Cardiac muscle cell (in vitro differentiated cells and primary cell): ENCODE results near the gene DHRS4L2. TPM values are rescaled to one million over a fixed set of nuclear protein-coding genes. Genes with fewer than 3 reads are reported as not detected.
"Not testable (repeated sequence)": the region's sequence is repeated elsewhere in the genome, so short reads cannot be mapped to it uniquely, and the experiment has no call there.

Experiments used
- DNase-seq, 2 donors: peaks; one replicate each; pipeline versions ENCODE4 v3.0.0 to v3.0.0-alpha.2; 2010 to 2017; ENCODE audit warnings: low read depth in 1 of 2, low spot score in 1 of 2
- H3K27ac ChIP-seq: fragments of 200-600 bp; sonication (generic); 2 replicates; pipeline ENCODE4 v1.5.1; 2016
- H3K27me3 ChIP-seq: fragments of 200-600 bp; sonication (generic); 2 replicates; pipeline ENCODE4 v1.6.0; 2016; ENCODE audit warnings: control low read depth
- H3K36me3 ChIP-seq: fragments of 200-600 bp; sonication (generic); 2 replicates; pipeline ENCODE4 v1.5.1; 2016; ENCODE audit warnings: control low read depth
- H3K4me1 ChIP-seq: fragments of 200-600 bp; sonication (generic); 2 replicates; pipeline ENCODE4 v1.8.1; 2017; ENCODE audit warnings: low read depth, mild to moderate bottlenecking, mixed run types
- H3K4me3 ChIP-seq: fragments of 200-600 bp; sonication (generic); 2 replicates; pipeline ENCODE4 v1.5.1; 2016; ENCODE audit warnings: mild to moderate bottlenecking
- H3K9me3 ChIP-seq: fragments of 200-600 bp; sonication (generic); 2 replicates; pipeline ENCODE4 v1.5.1; 2017; ENCODE audit warnings: low read depth, mild to moderate bottlenecking, control low read depth
- polyA plus RNA-seq: library from polyadenylated mRNA; unstranded; fragments of >200 nt; fragmentation: Nextera tagmentation; extraction: Ambion mirVana; gene quantifications from 2 replicates; pipeline ENCODE4 v1.2.1, GENCODE V29; 2016
- total RNA-seq: library from RNA; depleted of rRNA; stranded (reverse); fragments of >200 nt; gene quantifications from 2 replicates; pipeline ENCODE4 v1.2.3, GENCODE V29; 2016
- TF ChIP-seq, protein P1 (sequence below): IDR thresholded peaks from 2 replicates; pipeline ENCODE4 v1.5.1; 2012; ENCODE audit warnings: low read depth, mild to moderate bottlenecking, low read length

The DHRS4L2 gene
- total and polyA plus RNA-seq, 2 experiments from 2014 or later: 13.7 to 33.1 TPM

DNA sequence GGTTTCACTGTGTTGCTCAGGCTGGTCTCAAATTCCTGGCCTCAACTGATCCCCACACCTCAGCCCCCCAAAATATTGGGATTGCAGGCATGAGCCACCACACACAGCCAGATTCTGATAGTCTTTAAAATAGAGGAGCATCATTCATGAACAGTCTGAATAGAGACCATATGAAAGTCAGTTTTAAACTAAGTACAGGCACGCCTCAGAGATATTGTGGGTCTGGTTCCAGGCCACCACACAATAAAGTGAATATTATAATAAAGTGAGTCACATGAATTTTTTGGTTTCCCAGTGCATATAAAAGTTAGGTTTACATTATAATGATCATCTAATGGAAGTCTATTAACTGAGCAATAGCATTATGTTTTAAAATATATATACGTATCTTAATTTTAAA is 27.0 kb upstream of the DHRS4L2 start:
- not testable (repeated sequence) for H3K9me3 ChIP-seq, H3K27me3 ChIP-seq, H3K4me1 ChIP-seq, H3K36me3 ChIP-seq, H3K4me3 ChIP-seq, DNase-seq, H3K27ac ChIP-seq

GRCh38 chr14:23969130-23969480 is 19.6 kb upstream of the DHRS4L2 start:
- not testable (repeated sequence) for H3K27ac ChIP-seq, H3K27me3 ChIP-seq, H3K9me3 ChIP-seq, H3K4me1 ChIP-seq, H3K4me3 ChIP-seq, DNase-seq, H3K36me3 ChIP-seq

DNA sequence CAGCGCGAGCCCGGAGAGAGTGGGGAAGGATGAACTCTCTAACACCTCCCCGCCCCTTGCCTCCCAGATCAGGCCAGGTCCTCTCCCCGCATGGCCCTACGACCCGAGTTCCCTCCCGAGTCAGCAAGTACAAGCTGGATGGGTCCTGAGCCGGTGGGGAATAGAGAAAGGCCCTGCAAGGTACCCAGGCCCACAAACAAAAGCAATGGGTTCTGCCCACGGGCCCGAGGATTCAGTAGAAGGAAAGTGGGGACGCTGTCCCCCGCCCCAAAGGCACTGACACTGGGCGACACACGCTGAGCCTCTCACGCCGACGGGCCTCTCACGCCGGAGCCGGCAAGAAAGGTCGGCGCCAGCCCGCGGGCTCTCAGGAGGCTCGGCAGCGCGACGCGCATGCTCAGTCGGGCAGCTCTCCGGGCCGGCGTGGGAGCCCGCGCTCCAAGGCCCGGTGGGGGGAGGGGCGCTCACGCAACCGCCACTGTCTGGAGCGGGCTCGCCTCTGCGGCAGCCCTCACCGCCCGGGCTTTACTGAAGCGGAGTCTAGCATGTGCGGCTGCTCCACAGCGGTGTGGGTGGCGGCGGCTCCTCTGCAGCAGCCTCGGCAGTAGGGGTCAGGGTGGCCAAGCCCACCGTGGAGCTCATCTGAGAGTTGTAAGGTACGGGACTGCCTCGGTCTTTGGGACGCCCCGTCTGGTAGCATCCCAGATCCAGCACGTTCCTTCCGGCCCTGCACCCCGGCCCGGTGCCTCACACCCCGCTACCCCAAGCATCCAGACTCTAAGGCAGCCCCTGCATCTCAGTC is 19.0 kb upstream of the DHRS4L2 start:
- DNase-seq: peak; percentile 5 to 53

DNA sequence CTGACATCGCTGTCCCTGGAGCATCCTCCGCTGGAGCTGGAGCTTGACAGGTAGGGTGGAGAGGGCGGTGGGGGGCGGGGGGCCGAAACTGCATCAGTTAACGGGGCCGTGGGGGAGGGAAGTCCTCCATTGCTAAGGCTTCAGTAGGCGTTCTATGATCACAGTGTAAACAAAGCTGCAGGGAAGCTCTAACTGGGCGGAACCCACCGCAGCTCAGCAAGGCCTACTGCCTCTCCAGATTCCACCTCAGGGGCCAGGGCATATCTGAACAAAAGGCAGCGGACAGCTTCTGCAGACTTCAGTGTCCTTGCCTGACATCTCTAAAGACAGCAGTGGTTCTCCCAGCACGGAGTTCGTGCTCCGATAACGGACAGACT is 18.5 kb upstream of the DHRS4L2 start:
- DNase-seq, H3K36me3 ChIP-seq, H3K4me3 ChIP-seq, H3K9me3 ChIP-seq, H3K4me1 ChIP-seq, H3K27ac ChIP-seq, H3K27me3 ChIP-seq: not testable (repeated sequence)

More for the DNA sequence above, 19.0 kb upstream of the DHRS4L2 start:
- not testable (repeated sequence) for H3K27ac ChIP-seq, H3K4me3 ChIP-seq, H3K9me3 ChIP-seq, H3K27me3 ChIP-seq, H3K4me1 ChIP-seq, H3K36me3 ChIP-seq

GRCh38 chr14:23973178-23973577 is 15.6 kb upstream of the DHRS4L2 start:
- H3K27ac ChIP-seq, H3K9me3 ChIP-seq, H3K36me3 ChIP-seq, H3K4me3 ChIP-seq, DNase-seq, H3K4me1 ChIP-seq, H3K27me3 ChIP-seq: not testable (repeated sequence)

DNA sequence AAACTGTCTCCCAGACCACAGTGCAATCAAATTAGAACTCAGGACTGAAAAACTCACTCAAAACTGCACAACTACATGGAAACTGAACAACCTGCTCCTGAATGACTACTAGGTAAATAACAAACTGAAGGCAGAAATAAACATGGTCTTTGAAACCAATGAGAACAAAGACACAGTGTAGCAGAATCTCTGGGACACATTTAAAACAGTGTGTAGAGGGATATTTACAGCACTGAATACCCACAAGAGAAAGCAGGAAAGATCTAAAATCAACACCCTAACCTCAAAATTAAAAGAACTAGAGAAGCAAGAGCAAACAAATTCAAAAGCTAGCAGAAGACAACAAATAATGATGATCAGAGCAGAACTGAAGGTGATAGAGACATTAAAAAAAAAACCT is 14.7 kb upstream of the DHRS4L2 start:
- H3K9me3 ChIP-seq, H3K27ac ChIP-seq, H3K4me3 ChIP-seq, H3K36me3 ChIP-seq, H3K4me1 ChIP-seq, DNase-seq, H3K27me3 ChIP-seq: not testable (repeated sequence)

GRCh38 chr14:23977208-23977607 is 11.5 kb upstream of the DHRS4L2 start:
- H3K4me3 ChIP-seq, H3K36me3 ChIP-seq, H3K9me3 ChIP-seq, H3K4me1 ChIP-seq, H3K27me3 ChIP-seq, H3K27ac ChIP-seq: not testable (repeated sequence)
- TF ChIP-seq, protein P1, sequence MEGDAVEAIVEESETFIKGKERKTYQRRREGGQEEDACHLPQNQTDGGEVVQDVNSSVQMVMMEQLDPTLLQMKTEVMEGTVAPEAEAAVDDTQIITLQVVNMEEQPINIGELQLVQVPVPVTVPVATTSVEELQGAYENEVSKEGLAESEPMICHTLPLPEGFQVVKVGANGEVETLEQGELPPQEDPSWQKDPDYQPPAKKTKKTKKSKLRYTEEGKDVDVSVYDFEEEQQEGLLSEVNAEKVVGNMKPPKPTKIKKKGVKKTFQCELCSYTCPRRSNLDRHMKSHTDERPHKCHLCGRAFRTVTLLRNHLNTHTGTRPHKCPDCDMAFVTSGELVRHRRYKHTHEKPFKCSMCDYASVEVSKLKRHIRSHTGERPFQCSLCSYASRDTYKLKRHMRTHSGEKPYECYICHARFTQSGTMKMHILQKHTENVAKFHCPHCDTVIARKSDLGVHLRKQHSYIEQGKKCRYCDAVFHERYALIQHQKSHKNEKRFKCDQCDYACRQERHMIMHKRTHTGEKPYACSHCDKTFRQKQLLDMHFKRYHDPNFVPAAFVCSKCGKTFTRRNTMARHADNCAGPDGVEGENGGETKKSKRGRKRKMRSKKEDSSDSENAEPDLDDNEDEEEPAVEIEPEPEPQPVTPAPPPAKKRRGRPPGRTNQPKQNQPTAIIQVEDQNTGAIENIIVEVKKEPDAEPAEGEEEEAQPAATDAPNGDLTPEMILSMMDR: peak; percentile 6
- DNase-seq: peak in 1 of 2 donors; percentile 0

- not testable (repeated sequence) for DNase-seq, H3K27me3 ChIP-seq, H3K9me3 ChIP-seq, H3K27ac ChIP-seq, H3K4me1 ChIP-seq, H3K36me3 ChIP-seq, H3K4me3 ChIP-seq
Observed at GRCh38 chr14:23981951-23982813, 6.5 kb upstream of the DHRS4L2 start.

DNA sequence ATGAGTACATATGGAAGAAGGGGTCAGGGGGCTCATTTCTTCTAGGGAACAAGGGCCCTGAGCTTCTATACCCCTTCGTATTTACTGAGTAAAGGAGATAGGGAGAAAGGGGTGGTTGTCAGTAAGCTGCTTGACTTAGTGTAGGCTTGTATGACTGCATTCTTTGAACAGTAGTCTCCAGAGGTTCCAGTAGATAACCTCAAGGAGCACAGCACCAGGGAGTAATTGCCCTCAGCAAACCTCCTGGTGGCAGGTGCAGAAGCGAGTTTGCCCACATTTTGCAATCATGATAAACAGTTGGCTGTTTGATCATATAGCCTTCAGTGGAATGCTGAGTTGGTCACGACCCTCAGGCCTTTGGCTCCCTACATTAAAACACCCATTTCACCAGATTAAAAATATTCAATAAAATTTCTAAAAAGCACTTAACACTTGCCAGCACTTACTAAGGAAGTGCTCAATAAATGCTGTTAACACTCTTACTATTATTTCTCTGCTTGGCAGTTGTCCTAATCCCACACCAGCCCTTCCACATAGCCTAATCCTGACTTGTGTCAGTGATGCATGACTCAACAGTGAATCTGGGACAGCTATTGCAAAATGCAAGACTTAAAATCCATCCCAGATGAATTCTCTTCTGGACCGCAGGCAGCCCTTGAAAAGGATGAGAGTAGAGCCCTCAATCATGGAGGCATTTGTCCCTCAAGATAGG is 3.7 kb upstream of the DHRS4L2 start:
- TF ChIP-seq, protein P1: no peak
- peak in 1 of 2 donors; percentile 97 for DNase-seq

GRCh38 chr14:23988223-23988606 is 514 bp upstream of the DHRS4L2 start:
- DNase-seq, H3K27me3 ChIP-seq, H3K27ac ChIP-seq, H3K4me1 ChIP-seq, H3K36me3 ChIP-seq, H3K4me3 ChIP-seq, H3K9me3 ChIP-seq: not testable (repeated sequence)

More for the DNA sequence above, 3.7 kb upstream of the DHRS4L2 start:
- Histone ChIP-seq H3K4me3 (no peak overlapping the region), H3K9me3 (no peaks in the 10 kb centered on the region), H3K36me3 (no peaks in the 10 kb centered on the region), H3K4me1 (no peaks in the 10 kb centered on the region), H3K27me3 (no peaks in the 10 kb centered on the region), H3K27ac (no peak overlapping the region)

DNA sequence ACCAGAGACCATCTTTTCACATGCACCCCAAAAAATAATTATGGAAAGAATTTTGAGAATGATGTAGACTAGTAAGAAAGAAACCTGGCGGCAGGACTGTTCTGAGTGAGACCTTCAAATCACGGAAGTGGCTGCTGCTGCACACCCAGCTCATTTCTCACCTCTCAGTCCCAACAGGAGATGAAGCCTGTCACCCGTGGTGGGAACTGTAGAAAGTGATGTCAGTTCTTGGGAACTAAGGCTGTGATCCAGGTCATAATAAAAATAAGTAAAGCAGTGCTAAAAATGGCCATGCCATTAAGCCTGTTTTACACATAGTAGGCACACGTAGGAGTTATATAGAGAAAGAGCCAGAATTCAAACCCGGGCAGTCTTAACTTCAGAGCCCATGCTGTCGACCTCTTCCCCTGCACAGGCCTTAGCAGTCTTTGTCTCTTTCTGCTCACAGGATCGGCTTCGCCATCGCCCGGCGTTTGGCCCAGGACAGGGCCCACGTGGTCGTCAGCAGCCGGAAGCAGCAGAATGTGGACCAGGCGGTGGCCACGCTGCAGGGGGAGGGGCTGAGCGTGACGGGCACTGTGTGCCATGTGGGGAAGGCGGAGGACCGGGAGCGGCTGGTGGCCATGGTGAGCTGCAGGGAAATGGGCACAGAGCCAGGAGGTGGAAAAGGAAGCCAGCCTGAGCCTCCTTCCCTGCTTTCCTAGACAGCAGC is 1.2 kb downstream of the DHRS4L2 start:
- H3K9me3 ChIP-seq, DNase-seq, H3K4me1 ChIP-seq, H3K4me3 ChIP-seq, H3K27me3 ChIP-seq, H3K36me3 ChIP-seq, H3K27ac ChIP-seq: not testable (repeated sequence)
